Measurements from ENCODE around the gene CTRB1. TPM values are rescaled to one million over a fixed set of nuclear protein-coding genes. Genes with fewer than 3 reads are reported as not detected.

The CTRB1 gene
- total RNA-seq, 1 experiment from 2014 or later = 5.6 TPM

GRCh38 chr16:75231570-75231969 lies 12.8 kb downstream of the CTRB1 start:
- no peak overlapping the region for H3K4me3 ChIP-seq (replicated peaks in 1 of 2; ENCODE audit: low read depth in 1 of 2, low read length in 2 of 2)
- peaks cover 8% of the 10 kb centered on the region; the same call in 1 of the 2 replicates for H3K79me2 ChIP-seq (ENCODE audit: insufficient read depth, low read length)
- DNase-seq (ENCODE audit: low read depth, low spot score) = no peak
- ChIA-PET RAD21 (ENCODE audit: low non-redundant PET in 1 of 2, low total read pairs in 2 of 2, uncharacterized antibody in 2 of 2, unreplicated experiment in 2 of 2) (no interaction called here), CTCF (no interaction called here), POLR2A (no interaction called here)
- intact Hi-C loops (cut with micrococcal nuclease) = loop anchor here (5.0 kb wide), 1 partner anchor 171 kb away; no protein-coding TSS in a partner anchor
- peaks cover 4 to 13% of the 10 kb centered on the region in 2 experiments; a peak in 3 of 4 replicates for H3K4me1 ChIP-seq (ENCODE audit: control insufficient read depth in 1 of 2, insufficient read depth in 2 of 2, low read length in 2 of 2)
- H2AFZ ChIP-seq (ENCODE audit: low read depth, low read length, poor library complexity, severe bottlenecking) = no peak overlapping the region
- H3K9ac ChIP-seq (ENCODE audit: low read length) = no peak overlapping the region
- no peak for TF ChIP-seq EZH2 (IDR thresholded peaks at IDR 0.05)
- no peak for TF ChIP-seq EZH2phosphoT487 (IDR thresholded peaks at IDR 0.05; ENCODE audit: borderline replicate concordance)
- no peak for TF ChIP-seq YY1 (IDR thresholded peaks at IDR 0.05; ENCODE audit: extremely low read depth, insufficient replicate concordance, low read depth, low read length)
- H3K9me2 ChIP-seq (ENCODE audit: insufficient read depth) = no peaks in the 10 kb centered on the region
- H3K27ac ChIP-seq (ENCODE audit: low read depth, low read length) = no peak overlapping the region
- no TSS peak for BruUV-seq (replicated peaks)
- peaks cover 15 to 30% of the 10 kb centered on the region in 2 experiments for H3K36me3 ChIP-seq (ENCODE audit: control insufficient read depth in 1 of 2, insufficient read depth in 2 of 2, low read length in 2 of 2)
- no peaks in the 10 kb centered on the region for H4K20me1 ChIP-seq (ENCODE audit: insufficient read depth)
- H3K4me2 ChIP-seq (ENCODE audit: low read length) = no peak overlapping the region
- no peaks in the 10 kb centered on the region for H3K9me3 ChIP-seq (ENCODE audit: control insufficient read depth in 1 of 2, insufficient read depth in 1 of 2, low read depth in 1 of 2, low read length in 2 of 2)
- no peaks in the 10 kb centered on the region for H3K27me3 ChIP-seq (ENCODE audit: insufficient read depth, low read length)
- ATAC-seq = no peak

DNA sequence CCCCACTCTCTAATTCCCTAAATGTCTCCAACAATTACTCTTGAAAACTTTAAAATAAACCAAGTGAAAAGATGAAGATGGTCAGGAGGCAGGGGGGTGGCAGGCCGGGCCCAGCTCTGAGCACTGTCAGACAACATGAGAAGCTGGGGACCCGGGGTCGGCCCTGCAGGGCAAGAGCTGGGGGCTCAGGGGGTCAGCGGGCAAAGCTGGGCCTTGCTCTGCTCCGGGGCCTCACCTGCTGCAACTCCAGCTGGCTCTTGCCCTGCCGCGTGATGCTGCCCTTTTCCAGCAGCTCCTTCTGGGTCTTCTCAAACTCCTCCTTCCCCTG lies 14.8 kb downstream of the CTRB1 start:
- ChIA-PET POLR2A (interaction anchor here (0.8 kb wide), 1 partner anchor 14 kb away, joined by 3 read pairs; no protein-coding TSS in a partner anchor), RAD21 (ENCODE audit: low non-redundant PET in 1 of 2, low total read pairs in 2 of 2, uncharacterized antibody in 2 of 2, unreplicated experiment in 2 of 2) (interaction anchor here (0.6 to 1.8 kb wide), 6 partner anchors 12 to 258 kb away, joined by 3 to 8 read pairs (median 4); no protein-coding TSS in a partner anchor), CTCF (interaction anchor here (0.7 to 2.9 kb wide), 11 partner anchors 12 to 187 kb away, joined by 3 to 41 read pairs (median 4); no protein-coding TSS in a partner anchor)
- Histone ChIP-seq H3K79me2 (ENCODE audit: insufficient read depth, low read length) (peaks cover 20% of the 10 kb centered on the region; the same call in 1 of the 2 replicates), H4K20me1 (ENCODE audit: insufficient read depth) (no peaks in the 10 kb centered on the region), H3K9ac (ENCODE audit: low read length) (no peak overlapping the region), H3K27me3 (ENCODE audit: insufficient read depth, low read length) (no peaks in the 10 kb centered on the region), H2AFZ (ENCODE audit: low read depth, low read length, poor library complexity, severe bottlenecking) (no peak overlapping the region), H3K36me3 (ENCODE audit: control insufficient read depth in 1 of 2, insufficient read depth in 2 of 2, low read length in 2 of 2) (peaks cover 15 to 34% of the 10 kb centered on the region in 2 experiments), H3K9me2 (ENCODE audit: insufficient read depth) (no peaks in the 10 kb centered on the region), H3K27ac (ENCODE audit: low read depth, low read length) (peak overlapping the region; percentile 72; the same call in 1 of the 2 replicates), H3K4me1 (ENCODE audit: control insufficient read depth in 1 of 2, insufficient read depth in 2 of 2, low read length in 2 of 2) (peaks cover 7 to 18% of the 10 kb centered on the region in 2 experiments), H3K9me3 (ENCODE audit: control insufficient read depth in 1 of 2, insufficient read depth in 1 of 2, low read depth in 1 of 2, low read length in 2 of 2) (no peaks in the 10 kb centered on the region), H3K4me2 (ENCODE audit: low read length) (no peak overlapping the region), H3K4me3 (replicated peaks in 1 of 2; ENCODE audit: low read depth in 1 of 2, low read length in 2 of 2) (no peak overlapping the region)
- no TSS peak for BruUV-seq (replicated peaks)
- ATAC-seq (no peak), DNase-seq (ENCODE audit: low read depth, low spot score) (no peak)
- TF ChIP-seq RAD21 (IDR thresholded peaks at IDR 0.05; ENCODE audit: low read depth) = no peak
- no peak for TF ChIP-seq ZNF274 (IDR thresholded peaks at IDR 0.05; ENCODE audit: low read depth, low read length)
- no peak for TF ChIP-seq ELF1 (IDR thresholded peaks at IDR 0.05; ENCODE audit: borderline replicate concordance, low read depth)
- no peak for TF ChIP-seq SRF (IDR thresholded peaks at IDR 0.05; ENCODE audit: low read depth)
- no peak for TF ChIP-seq JUND (IDR thresholded peaks at IDR 0.05)
- no peak for TF ChIP-seq TCF7L2 (IDR thresholded peaks at IDR 0.05; ENCODE audit: borderline replicate concordance, extremely low read depth, insufficient read depth, insufficient read length)
- no peak for TF ChIP-seq SIN3A (IDR thresholded peaks at IDR 0.05; ENCODE audit: low read depth)
- no peak for TF ChIP-seq CEBPB (IDR thresholded peaks at IDR 0.05; ENCODE audit: low read depth)
- TF ChIP-seq, protein P1, sequence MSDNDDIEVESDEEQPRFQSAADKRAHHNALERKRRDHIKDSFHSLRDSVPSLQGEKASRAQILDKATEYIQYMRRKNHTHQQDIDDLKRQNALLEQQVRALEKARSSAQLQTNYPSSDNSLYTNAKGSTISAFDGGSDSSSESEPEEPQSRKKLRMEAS (IDR thresholded peaks at IDR 0.05) = no peak
- TF ChIP-seq, protein P2, sequence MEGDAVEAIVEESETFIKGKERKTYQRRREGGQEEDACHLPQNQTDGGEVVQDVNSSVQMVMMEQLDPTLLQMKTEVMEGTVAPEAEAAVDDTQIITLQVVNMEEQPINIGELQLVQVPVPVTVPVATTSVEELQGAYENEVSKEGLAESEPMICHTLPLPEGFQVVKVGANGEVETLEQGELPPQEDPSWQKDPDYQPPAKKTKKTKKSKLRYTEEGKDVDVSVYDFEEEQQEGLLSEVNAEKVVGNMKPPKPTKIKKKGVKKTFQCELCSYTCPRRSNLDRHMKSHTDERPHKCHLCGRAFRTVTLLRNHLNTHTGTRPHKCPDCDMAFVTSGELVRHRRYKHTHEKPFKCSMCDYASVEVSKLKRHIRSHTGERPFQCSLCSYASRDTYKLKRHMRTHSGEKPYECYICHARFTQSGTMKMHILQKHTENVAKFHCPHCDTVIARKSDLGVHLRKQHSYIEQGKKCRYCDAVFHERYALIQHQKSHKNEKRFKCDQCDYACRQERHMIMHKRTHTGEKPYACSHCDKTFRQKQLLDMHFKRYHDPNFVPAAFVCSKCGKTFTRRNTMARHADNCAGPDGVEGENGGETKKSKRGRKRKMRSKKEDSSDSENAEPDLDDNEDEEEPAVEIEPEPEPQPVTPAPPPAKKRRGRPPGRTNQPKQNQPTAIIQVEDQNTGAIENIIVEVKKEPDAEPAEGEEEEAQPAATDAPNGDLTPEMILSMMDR (IDR thresholded peaks at IDR 0.05 in 2 of 3, conservative IDR thresholded peaks at IDR 0.05 in 1 of 3; ENCODE audit: borderline replicate concordance in 1 of 3, insufficient read depth in 1 of 3, low read depth in 2 of 3, low read length in 2 of 3) = no peak
- intact Hi-C loops (cut with micrococcal nuclease) = loop anchor here (5.0 kb wide), 1 partner anchor 169 kb away; no protein-coding TSS in a partner anchor
